H9 (cell line): ENCODE data around the gene DMAC2. TPM values are rescaled to one million over a fixed set of nuclear protein-coding genes. Genes with fewer than 3 reads are reported as not detected.
A peak's percentile ranks its signal among the peaks of the same experiment; 100 is the strongest.

Experiments
- DNase-seq: peaks from one replicate; pipeline ENCODE4 v3.0.0-alpha.2; 2017
- H2AFZ ChIP-seq: one replicate; pipeline ENCODE4 v1.6.1; 2013; ENCODE audit warnings: mild to moderate bottlenecking, low read length, control low read depth, moderate library complexity
- H2AK5ac ChIP-seq: 2 replicates; pipeline ENCODE4 v1.6.1; 2013; ENCODE audit warnings: low read length, control low read depth, mixed read lengths; ENCODE audit not compliant: insufficient read length
- H2BK120ac ChIP-seq: one replicate; pipeline ENCODE4 v1.6.1; 2013; ENCODE audit warnings: low read depth, mild to moderate bottlenecking, low read length, control low read depth, inconsistent platforms; ENCODE audit not compliant: poor library complexity, severe bottlenecking
- H2BK12ac ChIP-seq: 2 replicates; pipeline ENCODE4 v1.6.1; 2013; ENCODE audit warnings: low read length, control low read depth, mixed read lengths, low read depth; ENCODE audit not compliant: insufficient read length
- H2BK15ac ChIP-seq: 2 replicates; pipeline ENCODE4 v1.6.1; 2013; ENCODE audit warnings: low read depth, low read length, control low read depth
- H2BK20ac ChIP-seq: one replicate; pipeline ENCODE4 v1.6.1; 2013; ENCODE audit warnings: low read depth, mild to moderate bottlenecking, low read length, control low read depth, inconsistent platforms; ENCODE audit not compliant: poor library complexity, severe bottlenecking
- H2BK5ac ChIP-seq: 2 replicates; pipeline ENCODE4 v1.6.1; 2013; ENCODE audit warnings: low read length, control low read depth, mixed read lengths; ENCODE audit not compliant: insufficient read length
- H3K14ac ChIP-seq: 2 replicates; pipeline ENCODE4 v1.6.1; 2013; ENCODE audit warnings: low read length, control low read depth; ENCODE audit not compliant: insufficient read depth
- H3K18ac ChIP-seq: 2 replicates; pipeline ENCODE4 v1.6.1; 2013; ENCODE audit warnings: low read depth, mild to moderate bottlenecking, mixed read lengths, low read length, control low read depth; ENCODE audit not compliant: insufficient read length
- H3K23ac ChIP-seq: 2 replicates; pipeline ENCODE4 v1.6.1; 2013; ENCODE audit warnings: low read length, control low read depth, mixed read lengths, low read depth; ENCODE audit not compliant: insufficient read length
- H3K23me2 ChIP-seq: 2 replicates; pipeline ENCODE4 v1.6.1; 2013; ENCODE audit warnings: low read depth, mild to moderate bottlenecking, mixed read lengths, low read length, control low read depth; ENCODE audit not compliant: insufficient read length, poor library complexity, severe bottlenecking
- H3K27ac ChIP-seq: 2 replicates; pipeline ENCODE4 v1.5.1; 2013; ENCODE audit warnings: low read length, control low read depth, mixed read lengths, low read depth; ENCODE audit not compliant: insufficient read length
- H3K27me3 ChIP-seq: 2 replicates; pipeline ENCODE4 v1.6.1; 2013; ENCODE audit warnings: low read length, control low read depth, inconsistent platforms; ENCODE audit not compliant: insufficient read depth
- H3K4ac ChIP-seq: 2 replicates; pipeline ENCODE4 v1.6.1; 2013; ENCODE audit warnings: low read depth, mild to moderate bottlenecking, control low read depth, inconsistent platforms, low read length, moderate library complexity
- H3K4me1 ChIP-seq: 2 replicates; pipeline ENCODE4 v1.6.1; 2013; ENCODE audit warnings: low read length, control low read depth, inconsistent platforms; ENCODE audit not compliant: insufficient read depth
- H3K4me2 ChIP-seq: 2 replicates; pipeline ENCODE4 v1.6.1; 2013; ENCODE audit warnings: low read length, control low read depth, mixed read lengths; ENCODE audit not compliant: insufficient read length, insufficient read depth
- H3K56ac ChIP-seq: 2 replicates; pipeline ENCODE4 v1.6.1; 2013; ENCODE audit warnings: low read depth, mild to moderate bottlenecking, mixed read lengths, low read length, control low read depth; ENCODE audit not compliant: insufficient read length
- H3K79me1 ChIP-seq: 2 replicates; pipeline ENCODE4 v1.6.1; 2013; ENCODE audit warnings: low read depth, mild to moderate bottlenecking, moderate library complexity, low read length, control low read depth, inconsistent platforms; ENCODE audit not compliant: insufficient read depth, poor library complexity, severe bottlenecking
- H3K79me2 ChIP-seq: 2 replicates; pipeline ENCODE4 v1.6.1; 2013; ENCODE audit warnings: low read length, control low read depth, inconsistent platforms; ENCODE audit not compliant: insufficient read depth
- H3K9ac ChIP-seq: 2 replicates; pipeline ENCODE4 v1.6.1; 2013; ENCODE audit warnings: low read length, control low read depth, mixed read lengths; ENCODE audit not compliant: insufficient read length; ENCODE audit errors: extremely low read depth
- H3K9me3 ChIP-seq: one replicate; pipeline ENCODE4 v1.6.1; 2013; ENCODE audit warnings: low read depth, low read length, inconsistent platforms; ENCODE audit not compliant: control insufficient read depth
- H3T11ph ChIP-seq: one replicate; pipeline ENCODE4 v1.6.1; 2013; ENCODE audit warnings: mild to moderate bottlenecking, low read length, control low read depth, inconsistent platforms
- H4K20me1 ChIP-seq: one replicate; pipeline ENCODE4 v1.6.1; 2013; ENCODE audit not compliant: control insufficient read depth, insufficient read length, insufficient read depth
- H4K5ac ChIP-seq: 2 replicates; pipeline ENCODE4 v1.6.1; 2013; ENCODE audit warnings: low read depth, mild to moderate bottlenecking, mixed read lengths, low read length, control low read depth; ENCODE audit not compliant: insufficient read length
- H4K8ac ChIP-seq: replicated peaks from 2 replicates; pipeline ENCODE4 v1.6.1; 2013; ENCODE audit warnings: low read length, control low read depth, mixed read lengths, low read depth; ENCODE audit not compliant: insufficient read length
- H4K91ac ChIP-seq: 2 replicates; pipeline ENCODE4 v1.6.1; 2013; ENCODE audit warnings: low read depth, mild to moderate bottlenecking, moderate library complexity, mixed read lengths, low read length, control low read depth; ENCODE audit not compliant: insufficient read length
- H3K27ac Mint-ChIP-seq, 3 experiments: 2 replicates in 2 of 3; 3 replicates in 1 of 3; pipeline ENCODE4 v1.8.0; 2020 to 2021; ENCODE audit warnings: mixed read lengths in 3 of 3, mild to moderate bottlenecking in 1 of 3, moderate library complexity in 1 of 3
- H3K27me3 Mint-ChIP-seq: 2 replicates; pipeline ENCODE4 v1.8.0; 2021; ENCODE audit warnings: low read depth, mild to moderate bottlenecking, moderate library complexity, mixed read lengths
- H3K36me3 Mint-ChIP-seq, 3 experiments: 2 replicates in 2 of 3; 3 replicates in 1 of 3; pipeline ENCODE4 v1.8.0; 2020 to 2021; ENCODE audit warnings: low read depth in 3 of 3, mixed read lengths in 3 of 3; ENCODE audit not compliant: insufficient read depth in 1 of 3
- H3K4me1 Mint-ChIP-seq, 2 experiments: 2 replicates each; pipeline ENCODE4 v1.8.0; 2020; ENCODE audit warnings: mixed read lengths in 2 of 2
- H3K4me3 Mint-ChIP-seq, 2 experiments: 2 replicates in 1 of 2; 3 replicates in 1 of 2; pipeline ENCODE4 v1.8.0; 2020 to 2021; ENCODE audit warnings: mild to moderate bottlenecking in 2 of 2, mixed read lengths in 2 of 2, moderate library complexity in 1 of 2
- H3K9me3 Mint-ChIP-seq, 2 experiments: 2 replicates in 1 of 2; 3 replicates in 1 of 2; pipeline ENCODE4 v1.8.0; 2020; ENCODE audit warnings: mild to moderate bottlenecking in 2 of 2, mixed read lengths in 2 of 2, moderate library complexity in 1 of 2
- CTCF ChIP-seq: fragments of 200-600 bp; sonication (generic); conservative IDR thresholded peaks from 3 replicates; pipeline ENCODE4 v1.8.0; 2021; ENCODE audit warnings: antibody characterized with exemption, mild to moderate bottlenecking
- WGBS: extraction: QIAGEN DNeasy Blood & Tissue Kit; methylation state at CpG from one replicate; pipeline ENCODE4 v1.1.7; 2013; ENCODE audit warnings: missing lambda C conversion rate, low lambda C conversion rate, mixed read lengths; ENCODE audit not compliant: insufficient read length; ENCODE audit errors: extremely low coverage; 5-methylcytosine and 5-hydroxymethylcytosine counted together
- total RNA-seq: library from RNA; stranded (reverse); gene quantifications from 2 replicates; pipeline ENCODE4 v1.2.1, GENCODE V29; 2021

DMAC2 gene
- total RNA-seq, 1 experiment from 2014 or later: 70.5 TPM

GRCh38 chr19:41443813-41444455 lies 4.2 kb upstream of the DMAC2 start:
- H3K27ac Mint-ChIP-seq: no peak overlapping the region
- H3K4me3 Mint-ChIP-seq: peak overlapping the region in 1 of 2 experiments; percentile 3; a peak in 1 of 5 replicates

More at GRCh38 chr19:41443813-41444455, 4.2 kb upstream of the DMAC2 start:
- Histone ChIP-seq H3T11ph (no peak overlapping the region), H4K8ac (no peak overlapping the region), H2AFZ (no peak overlapping the region), H2BK120ac (no peak overlapping the region), H3K79me1 (no peaks in the 10 kb centered on the region), H4K91ac (no peak overlapping the region), H3K27ac (no peak overlapping the region), H3K18ac (no peak overlapping the region), H3K9me3 (no peaks in the 10 kb centered on the region), H3K14ac (no peak overlapping the region), H3K4me2 (no peak overlapping the region), H2BK20ac (no peak overlapping the region), H3K23ac (no peak overlapping the region), H4K5ac (no peak overlapping the region), H3K56ac (no peak overlapping the region), H3K27me3 (no peaks in the 10 kb centered on the region), H3K23me2 (no peaks in the 10 kb centered on the region), H2BK15ac (no peak overlapping the region), H4K20me1 (no peaks in the 10 kb centered on the region), H2BK12ac (no peak overlapping the region), H3K4ac (no peak overlapping the region), H3K79me2 (no peaks in the 10 kb centered on the region), H2AK5ac (no peak overlapping the region), H2BK5ac (no peak overlapping the region), H3K9ac (no peak overlapping the region), H3K4me1 (no peaks in the 10 kb centered on the region; the same call in 1 of the 2 replicates)
- no peak for TF ChIP-seq CTCF
- WGBS: no CpG with 5 or more reads among the region's 6 CpGs
- Mint-ChIP-seq H3K9me3 (peaks cover 0 to 7% of the 10 kb centered on the region in 2 experiments; a peak in 1 of 5 replicates), H3K27me3 (peaks cover 19% of the 10 kb centered on the region), H3K36me3 (no peaks in the 10 kb centered on the region), H3K4me1 (no peaks in the 10 kb centered on the region; a peak in 1 of 4 replicates)
- no peak for DNase-seq
